ENCODE data around the gene TBR1.

Gene TBR1

DNA sequence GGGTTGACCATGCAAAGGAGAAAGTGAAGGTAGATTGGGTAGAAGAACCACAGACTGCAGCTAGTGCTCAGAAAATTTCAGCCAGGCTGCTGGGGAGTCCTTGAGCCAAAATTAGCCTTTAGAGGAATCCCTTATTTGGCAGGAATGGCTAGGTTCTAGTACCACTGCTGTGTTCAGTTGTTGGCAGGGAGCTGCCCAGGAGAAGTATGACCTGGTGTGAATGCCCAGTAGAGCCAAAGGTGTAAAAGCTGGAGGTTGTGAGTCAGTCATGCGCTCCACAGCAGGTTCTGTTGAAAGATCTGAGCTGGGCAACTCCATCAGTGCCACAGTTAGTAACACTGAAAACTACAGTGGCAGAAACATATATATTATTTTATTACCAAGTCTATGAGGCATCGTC lies 36.4 kb upstream of the TBR1 start:
- TF ChIP-seq, protein P1, sequence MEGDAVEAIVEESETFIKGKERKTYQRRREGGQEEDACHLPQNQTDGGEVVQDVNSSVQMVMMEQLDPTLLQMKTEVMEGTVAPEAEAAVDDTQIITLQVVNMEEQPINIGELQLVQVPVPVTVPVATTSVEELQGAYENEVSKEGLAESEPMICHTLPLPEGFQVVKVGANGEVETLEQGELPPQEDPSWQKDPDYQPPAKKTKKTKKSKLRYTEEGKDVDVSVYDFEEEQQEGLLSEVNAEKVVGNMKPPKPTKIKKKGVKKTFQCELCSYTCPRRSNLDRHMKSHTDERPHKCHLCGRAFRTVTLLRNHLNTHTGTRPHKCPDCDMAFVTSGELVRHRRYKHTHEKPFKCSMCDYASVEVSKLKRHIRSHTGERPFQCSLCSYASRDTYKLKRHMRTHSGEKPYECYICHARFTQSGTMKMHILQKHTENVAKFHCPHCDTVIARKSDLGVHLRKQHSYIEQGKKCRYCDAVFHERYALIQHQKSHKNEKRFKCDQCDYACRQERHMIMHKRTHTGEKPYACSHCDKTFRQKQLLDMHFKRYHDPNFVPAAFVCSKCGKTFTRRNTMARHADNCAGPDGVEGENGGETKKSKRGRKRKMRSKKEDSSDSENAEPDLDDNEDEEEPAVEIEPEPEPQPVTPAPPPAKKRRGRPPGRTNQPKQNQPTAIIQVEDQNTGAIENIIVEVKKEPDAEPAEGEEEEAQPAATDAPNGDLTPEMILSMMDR (IDR thresholded peaks at IDR 0.05; ENCODE audit: insufficient read depth, low read depth, low read length, missing control alignments), result no peak
- no peak for DNase-seq (ENCODE audit: low read depth)
- H3K4me3 ChIP-seq (ENCODE audit: low read depth, low read length), result no peak overlapping the region

DNA sequence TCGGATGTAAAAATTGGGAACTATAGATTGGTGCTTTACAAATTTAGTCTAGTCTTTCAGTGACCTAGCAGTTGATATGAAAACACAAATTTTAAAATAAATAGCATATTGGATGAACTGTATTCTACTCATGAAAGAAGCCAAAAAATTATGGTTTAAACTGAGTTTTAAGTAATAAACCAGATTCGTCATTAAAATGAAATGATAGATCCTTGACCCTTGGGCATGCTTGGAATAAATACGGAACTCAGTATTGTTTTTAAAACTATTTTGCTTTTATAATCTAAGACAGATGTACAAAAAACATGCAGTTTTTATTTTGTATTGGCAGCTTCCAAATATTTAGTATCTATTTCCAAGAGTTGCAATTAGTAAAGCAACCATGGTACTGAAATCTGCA lies 34.6 kb upstream of the TBR1 start:
- TF ChIP-seq, protein P1 (IDR thresholded peaks at IDR 0.05; ENCODE audit: insufficient read depth, low read depth, low read length, missing control alignments), result no peak
- DNase-seq (ENCODE audit: low read depth), result no peak
- no peak overlapping the region for H3K4me3 ChIP-seq (ENCODE audit: low read depth, low read length)

DNA sequence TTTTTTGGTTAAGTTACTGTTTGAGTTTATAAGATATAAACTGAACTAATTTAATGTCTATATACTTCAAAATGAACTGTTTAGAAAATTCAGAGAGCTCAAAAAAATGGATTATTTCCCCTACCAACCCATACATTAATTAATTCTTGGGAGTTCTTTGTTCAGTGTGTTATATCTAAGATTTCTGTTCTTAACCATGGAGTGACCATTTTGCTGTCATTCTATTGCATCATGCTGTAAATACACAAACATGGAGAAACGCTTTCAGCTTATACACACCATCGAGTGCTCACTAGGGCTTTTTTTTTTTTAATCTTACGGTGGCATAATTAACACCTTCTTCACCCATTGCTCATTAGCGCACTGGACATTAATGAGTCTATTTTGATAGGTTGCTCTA lies 33.4 kb upstream of the TBR1 start:
- TF ChIP-seq, protein P1 (IDR thresholded peaks at IDR 0.05; ENCODE audit: insufficient read depth, low read depth, low read length, missing control alignments), result no peak
- no peak overlapping the region for H3K4me3 ChIP-seq (ENCODE audit: low read depth, low read length)
- no peak for DNase-seq (ENCODE audit: low read depth)

DNA sequence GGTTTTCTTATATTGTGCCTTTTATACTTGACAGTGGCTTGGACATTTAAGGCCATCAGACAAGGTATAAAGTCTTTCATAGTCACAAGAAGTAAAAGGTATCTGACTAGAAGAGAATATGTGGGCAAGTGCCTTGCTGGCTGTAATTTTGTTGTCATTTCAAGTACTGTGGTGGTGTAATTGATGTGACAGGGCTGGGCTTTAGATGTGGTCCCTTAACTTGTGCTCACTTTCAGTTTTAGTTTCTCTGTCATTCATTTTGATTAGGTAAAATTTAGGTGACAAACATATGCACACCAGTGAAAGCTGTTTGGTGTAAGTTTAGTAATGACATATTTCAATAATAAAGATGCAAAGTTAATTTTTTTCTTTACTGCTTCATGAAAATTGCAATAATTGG lies 31.2 kb upstream of the TBR1 start:
- DNase-seq (ENCODE audit: low read depth), result peak; percentile 70
- H3K4me3 ChIP-seq (ENCODE audit: low read depth, low read length), result no peak overlapping the region
- TF ChIP-seq, protein P1 (IDR thresholded peaks at IDR 0.05; ENCODE audit: insufficient read depth, low read depth, low read length, missing control alignments), result no peak

DNA sequence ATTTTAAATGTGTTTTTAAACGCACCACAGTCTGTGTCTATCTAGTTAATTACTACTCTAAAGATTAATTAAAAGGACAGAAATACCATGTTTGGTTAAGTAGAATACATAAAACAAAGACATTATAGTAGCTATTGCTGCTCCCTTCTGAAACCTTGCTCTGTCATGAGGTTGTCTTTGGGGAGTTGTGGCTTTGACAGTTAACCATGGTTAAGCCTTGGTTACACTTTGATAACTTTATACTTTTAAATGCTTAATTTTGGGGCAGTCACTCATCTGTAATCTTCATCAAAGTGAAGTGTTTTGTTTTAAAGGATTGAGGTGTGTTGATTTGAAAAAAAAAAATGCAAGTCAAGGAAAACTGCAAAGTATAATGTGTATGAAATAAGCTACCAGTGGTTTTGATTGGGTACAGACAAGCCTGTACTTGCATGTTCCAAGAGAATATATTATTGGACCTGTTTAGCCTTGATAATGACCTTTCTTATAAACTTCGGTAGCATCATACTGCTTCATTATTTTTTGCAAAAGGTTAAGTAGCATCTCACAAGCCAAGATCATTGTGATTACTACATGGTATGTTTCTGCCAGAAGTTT lies 29.8 kb upstream of the TBR1 start:
- TF ChIP-seq, protein P1 (IDR thresholded peaks at IDR 0.05; ENCODE audit: insufficient read depth, low read depth, low read length, missing control alignments), result no peak
- peak; percentile 13 for DNase-seq (ENCODE audit: low read depth)
- H3K4me3 ChIP-seq (ENCODE audit: low read depth, low read length), result no peak overlapping the region

DNA sequence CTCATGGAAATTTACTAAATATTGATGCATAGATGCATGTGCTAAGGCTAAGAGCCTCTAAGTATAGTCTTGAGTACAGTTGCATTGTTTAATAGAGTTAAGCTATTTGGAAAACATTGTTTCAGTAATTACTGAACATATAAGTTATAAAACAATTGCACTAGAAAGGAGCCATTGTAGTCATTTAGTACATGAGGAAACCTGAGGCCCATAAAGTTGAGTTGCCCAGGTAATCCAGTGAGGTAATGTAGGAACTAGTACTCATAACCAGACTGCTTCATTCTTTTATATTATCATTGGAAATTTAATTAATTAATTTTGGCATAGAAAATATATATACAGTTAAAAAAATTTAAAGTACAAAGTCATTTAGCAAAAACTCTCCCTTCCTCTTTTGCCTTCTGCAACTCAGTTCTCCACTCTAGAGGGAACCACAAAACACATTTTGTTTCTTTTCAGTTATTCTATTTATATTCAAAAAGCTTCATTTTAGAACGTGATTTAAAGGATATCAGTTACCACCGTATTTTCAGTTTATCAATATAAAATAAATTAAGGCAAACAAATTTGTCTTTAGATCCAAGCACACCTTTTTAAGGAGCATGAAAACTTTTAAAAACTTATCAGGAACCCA lies 27.8 kb upstream of the TBR1 start:
- TF ChIP-seq, protein P1 (IDR thresholded peaks at IDR 0.05; ENCODE audit: insufficient read depth, low read depth, low read length, missing control alignments), result no peak
- no peak for DNase-seq (ENCODE audit: low read depth)
- H3K4me3 ChIP-seq (ENCODE audit: low read depth, low read length), result no peak overlapping the region

Data from GM12865 (cell line).